IMR-90 (cell line): ENCODE data around the gene COPZ1. TPM values are rescaled to one million over a fixed set of nuclear protein-coding genes. Genes with fewer than 3 reads are reported as not detected.

Experiments used
- ATAC-seq: fragments of 200-7000 bp; cut with Tn5 transposase; 2 replicates; pipeline ENCODE4 v1.9.1; 2020; ENCODE audit warnings: low read depth, mild to moderate bottlenecking, moderate library complexity
- BruUV-seq: library from RNA; stranded (reverse); fragments of 400-500 nt; replicated peaks from 2 replicates; lab custom pipeline; 2021; lab: Mats Ljungman, UMichigan
- CTCF ChIA-PET: fragments of 300-600 bp; formaldehyde crosslinking; extraction: SDS; loops from one replicate; lab custom pipeline; 2021; ENCODE audit warnings: antibody characterized with exemption; lab: Yijun Ruan, JAX
- POLR2A ChIA-PET: fragments of 300-600 bp; sonication (Branson Sonifier 250); formaldehyde crosslinking; loops from one replicate; lab custom pipeline; 2022; ENCODE audit warnings: antibody characterized with exemption; ENCODE audit not compliant: unreplicated experiment; lab: Charles Lee
- DNase-seq: peaks from one replicate; pipeline ENCODE4 v3.0.0; 2013
- H2AFZ ChIP-seq: replicated peaks from 2 replicates; pipeline ENCODE3; 2013; ENCODE audit warnings: low read length, mild to moderate bottlenecking; ENCODE audit not compliant: poor library complexity
- H2AK5ac ChIP-seq: 2 replicates; pipeline ENCODE4 v1.6.1; 2013; ENCODE audit warnings: low read depth, low read length, inconsistent platforms
- H2AK9ac ChIP-seq: replicated peaks from 2 replicates; pipeline ENCODE3; 2013; ENCODE audit warnings: mild to moderate bottlenecking, low read depth, low read length, moderate library complexity; ENCODE audit not compliant: poor library complexity
- H2BK120ac ChIP-seq: 2 replicates; pipeline ENCODE4 v1.6.1; 2013; ENCODE audit warnings: low read depth, low read length, inconsistent platforms
- H2BK15ac ChIP-seq: 3 replicates; pipeline ENCODE4 v1.6.1; 2013; ENCODE audit warnings: low read depth, low read length, inconsistent platforms
- H2BK20ac ChIP-seq: 2 replicates; pipeline ENCODE4 v1.6.1; 2013; ENCODE audit warnings: low read depth, mild to moderate bottlenecking, inconsistent platforms, low read length, moderate library complexity
- H2BK5ac ChIP-seq: 2 replicates; pipeline ENCODE4 v1.6.1; 2013; ENCODE audit warnings: mild to moderate bottlenecking, low read depth, low read length, inconsistent platforms; ENCODE audit not compliant: poor library complexity, severe bottlenecking
- H3K14ac ChIP-seq: replicated peaks from 2 replicates; pipeline ENCODE4 v1.6.1; 2013; ENCODE audit warnings: low read depth, low read length, inconsistent platforms
- H3K18ac ChIP-seq: 2 replicates; pipeline ENCODE4 v1.6.1; 2013; ENCODE audit warnings: low read depth, low read length, control low read depth
- H3K23ac ChIP-seq: 2 replicates; pipeline ENCODE4 v1.6.1; 2013; ENCODE audit warnings: low read depth, low read length, inconsistent platforms
- H3K27ac ChIP-seq: 2 replicates; pipeline ENCODE4 v1.5.1; 2013; ENCODE audit warnings: mild to moderate bottlenecking, control low read depth, low read length; ENCODE audit not compliant: insufficient read depth
- H3K27me3 ChIP-seq: 2 replicates; pipeline ENCODE4 v1.6.1; 2013; ENCODE audit warnings: low read length; ENCODE audit not compliant: control insufficient read depth, insufficient read depth
- H3K36me3 ChIP-seq: 2 replicates; pipeline ENCODE4 v1.6.1; 2013; ENCODE audit warnings: low read length, mixed read lengths; ENCODE audit not compliant: control insufficient read depth, insufficient read depth
- H3K4ac ChIP-seq: 2 replicates; pipeline ENCODE4 v1.6.1; 2013; ENCODE audit warnings: low read depth, low read length, inconsistent platforms
- H3K4me1 ChIP-seq: 2 replicates; pipeline ENCODE4 v1.6.1; 2013; ENCODE audit warnings: low read length, mixed read lengths; ENCODE audit not compliant: control insufficient read depth, insufficient read depth
- H3K4me2 ChIP-seq: 2 replicates; pipeline ENCODE4 v1.6.1; 2013; ENCODE audit warnings: low read depth, mild to moderate bottlenecking, control low read depth, low read length, moderate library complexity
- H3K4me3 ChIP-seq: 2 replicates; pipeline ENCODE4 v1.5.1; 2013; ENCODE audit warnings: low read depth, mild to moderate bottlenecking, control low read depth, low read length, moderate library complexity; ENCODE audit not compliant: insufficient read depth
- H3K56ac ChIP-seq: 2 replicates; pipeline ENCODE4 v1.6.1; 2013; ENCODE audit warnings: low read length, inconsistent platforms; ENCODE audit not compliant: insufficient read depth; ENCODE audit errors: extremely low read depth
- H3K79me1 ChIP-seq, 2 experiments: 2 replicates each; pipeline ENCODE4 v1.6.1; 2013; ENCODE audit warnings: low read length in 2 of 2, inconsistent platforms in 1 of 2, low read depth in 1 of 2
- H3K9ac ChIP-seq: 2 replicates; pipeline ENCODE4 v1.6.1; 2013; ENCODE audit warnings: low read depth, low read length, control low read depth
- H3K9me1 ChIP-seq: 2 replicates; pipeline ENCODE4 v1.6.1; 2013; ENCODE audit warnings: low read length, inconsistent platforms; ENCODE audit not compliant: insufficient read depth
- H3K9me3 ChIP-seq: 2 replicates; pipeline ENCODE4 v1.6.1; 2013; ENCODE audit warnings: low read length; ENCODE audit not compliant: control insufficient read depth, insufficient read depth
- H4K20me1 ChIP-seq: 2 replicates; pipeline ENCODE4 v1.6.1; 2013; ENCODE audit warnings: low read length, inconsistent platforms; ENCODE audit not compliant: insufficient read depth
- H4K5ac ChIP-seq: 2 replicates; pipeline ENCODE4 v1.6.1; 2013; ENCODE audit warnings: mild to moderate bottlenecking, low read depth, low read length, control low read depth
- H4K8ac ChIP-seq, 2 experiments: 2 replicates each; pipeline ENCODE4 v1.6.1; 2013; ENCODE audit warnings: low read depth in 2 of 2, low read length in 2 of 2, control low read depth in 1 of 2, inconsistent platforms in 1 of 2
- H4K91ac ChIP-seq: 2 replicates; pipeline ENCODE4 v1.6.1; 2013; ENCODE audit warnings: low read depth, low read length, inconsistent platforms; ENCODE audit not compliant: insufficient read depth
- CTCF ChIP-seq: conservative IDR thresholded peaks from 2 replicates; pipeline ENCODE4 v1.5.1; 2012; ENCODE audit warnings: mild to moderate bottlenecking, low read depth, low read length, improper control_type of control experiment
- ELK1 ChIP-seq: fragments of 150-350 bp; IDR thresholded peaks from 2 replicates; pipeline ENCODE4 v1.6.1; 2016; ENCODE audit warnings: low read depth, mild to moderate bottlenecking, low read length, moderate library complexity, borderline replicate concordance
- FOS ChIP-seq: fragments of 150-350 bp; IDR thresholded peaks from 2 replicates; pipeline ENCODE4 v1.6.1; 2016; ENCODE audit warnings: low read depth, low read length
- RCOR1 ChIP-seq: IDR thresholded peaks from 2 replicates; pipeline ENCODE4 v1.6.1; 2012; ENCODE audit warnings: mild to moderate bottlenecking, low read length, improper control_type of control experiment; ENCODE audit not compliant: insufficient replicate concordance
- RFX5 ChIP-seq: IDR thresholded peaks from 2 replicates; pipeline ENCODE4 v1.8.0; 2012; ENCODE audit warnings: low read depth, mild to moderate bottlenecking, low read length, moderate library complexity
- WGBS, 2 experiments: methylation state at CpG; one replicate each; pipeline versions ENCODE4 v1.1.5 to v1.1.7; 2013; ENCODE audit warnings: missing lambda C conversion rate in 2 of 2; ENCODE audit not compliant: insufficient read length in 1 of 2; ENCODE audit errors: extremely low coverage in 2 of 2; 5-methylcytosine and 5-hydroxymethylcytosine counted together
- dilution Hi-C: fragments of 300-500 bp; cut with HindIII; formaldehyde crosslinking; loops from one replicate; pipeline ENCODE4 v1.14.3; 2018; ENCODE audit warnings: low sequenced_read_pairs; ENCODE audit not compliant: unreplicated experiment
- in situ Hi-C: fragments of 300-500 bp; cut with MboI; formaldehyde crosslinking; loops from 3 replicates; pipeline ENCODE4 v1.14.3; 2019; ENCODE audit warnings: low sequenced_read_pairs, inconsistent platforms, mixed read lengths
- intact Hi-C: fragments of 100-400 bp; cut with micrococcal nuclease; formaldehyde crosslinking; loops from 2 replicates; pipeline ENCODE4 v1.10.0; 2022
- polyA plus RNA-seq, 3 experiments: library from polyadenylated mRNA; depleted of rRNA; stranded (reverse); fragments of >200 nt; gene quantifications; 2 replicates each; pipeline ENCODE4 v1.2.3, GENCODE V29; 2012; ENCODE audit warnings: low replicate concordance in 1 of 3
- total RNA-seq: library from RNA; depleted of rRNA; stranded (reverse); fragments of >200 nt; gene quantifications from 2 replicates; pipeline ENCODE4 v1.2.3, GENCODE V29; 2012

Gene COPZ1
- total and polyA plus RNA-seq, 2 of the 4 experiments (the other 2 are of a cell fraction): 187 to 382 TPM

- H2AFZ ChIP-seq: no peak overlapping the region
- intact Hi-C loops: loop anchor here (2.0 kb wide), 1 partner anchor 21 kb away; no protein-coding TSS in a partner anchor
- H3K36me3 ChIP-seq: peaks cover 10% of the 10 kb centered on the region
- 0 out of 2 replicates have a peak overlapping the region, but pooled peaks have one; percentile 17 for H3K18ac ChIP-seq
- no peak overlapping the region for H3K9ac ChIP-seq
- dilution Hi-C loops: no loop called here
- POLR2A ChIA-PET: interaction anchor here (1.7 kb wide), 1 partner anchor 13 kb away, joined by 7 read pairs; the partner anchor contains the start of gene COPZ1
- no peaks in the 10 kb centered on the region for H3K9me3 ChIP-seq
- no peak overlapping the region for H2BK15ac ChIP-seq
- H2AK5ac ChIP-seq: peak overlapping the region; percentile 16; the same call in 1 of the 2 replicates
- TF ChIP-seq RCOR1 (no peak), FOS (0 out of 2 replicates have a peak, but pooled peaks have one; percentile 40), ELK1 (no peak), RFX5 (no peak), CTCF (0 out of 2 replicates have a peak, but pooled peaks have one; percentile 4)
- no peak overlapping the region for H4K8ac ChIP-seq
- H2BK5ac ChIP-seq: peak overlapping the region; percentile 3
- H4K20me1 ChIP-seq: peaks cover 47% of the 10 kb centered on the region
- no peak overlapping the region for H4K5ac ChIP-seq
- peak overlapping the region; percentile 10 for H2BK120ac ChIP-seq
- no peak overlapping the region for H4K91ac ChIP-seq
- WGBS, 2 experiments: 50% methylated on average over 1 of the region's 3 CpGs; no CpG with 5 or more reads in 1 of the 2 experiments
- peak; percentile 74 for ATAC-seq
- peak overlapping the region; percentile 60 for H3K27ac ChIP-seq
- peak; percentile 63 for DNase-seq
- H2BK20ac ChIP-seq: no peak overlapping the region
- H3K4me2 ChIP-seq: peak overlapping the region; percentile 66
- H3K56ac ChIP-seq: no peak overlapping the region
- H3K14ac ChIP-seq: peak overlapping the region; percentile 23; the same call in 1 of the 2 replicates
- H3K23ac ChIP-seq: peak overlapping the region; percentile 13; the same call in 1 of the 2 replicates
- H3K79me1 ChIP-seq: peaks cover 43 to 80% of the 10 kb centered on the region in 2 experiments
- peaks cover 40% of the 10 kb centered on the region for H3K4me1 ChIP-seq
- CTCF ChIA-PET: interaction anchor here (1.2 to 2.3 kb wide), 5 partner anchors 14 to 124 kb away, joined by 3 to 16 read pairs (median 5); partner anchors contain the start of gene COPZ1
- H3K27me3 ChIP-seq: no peaks in the 10 kb centered on the region
- BruUV-seq: no TSS peak
- H3K4ac ChIP-seq: peak overlapping the region; percentile 26; the same call in 1 of the 2 replicates
- in situ Hi-C loops: no loop called here
- no peak overlapping the region for H3K4me3 ChIP-seq
- peaks cover 25% of the 10 kb centered on the region for H3K9me1 ChIP-seq
- no peak overlapping the region for H2AK9ac ChIP-seq
Measured at GRCh38 chr12:54337854-54338650, 13.1 kb downstream of the COPZ1 start.
